ENCODE data around the gene COG3. TPM values are rescaled to one million over a fixed set of nuclear protein-coding genes. Genes with fewer than 3 reads are reported as not detected.

The COG3 gene
- total RNA-seq, 1 experiment from 2014 or later: 20.3 TPM

DNA sequence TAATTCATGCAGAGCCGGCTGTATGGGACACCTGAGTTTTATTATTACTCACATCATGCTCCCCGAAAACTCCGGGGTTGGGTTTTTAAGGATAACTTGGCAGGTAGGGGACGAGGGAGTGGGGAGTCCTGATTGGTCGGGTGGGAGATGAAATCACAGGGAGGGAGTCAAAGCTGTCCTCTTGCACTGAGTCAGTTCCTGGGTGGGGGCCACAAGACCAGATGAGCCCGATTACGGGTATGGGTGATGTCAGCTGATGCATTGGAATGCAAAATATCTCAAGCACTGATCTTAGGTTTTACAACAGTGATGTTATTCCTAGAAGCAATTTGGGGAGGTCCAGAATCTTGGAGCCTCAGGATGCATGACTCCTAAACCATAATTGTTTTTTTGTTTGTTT lies 18.6 kb upstream of the COG3 start:
- no TSS peak for BruUV-seq (replicated peaks)
- intact Hi-C loops (cut with micrococcal nuclease; ENCODE audit: unreplicated experiment): no loop called here
- H3K27ac ChIP-seq (ENCODE audit: low read depth, low read length, poor library complexity, severe bottlenecking): no peak overlapping the region
- ChIA-PET POLR2A (ENCODE audit: low non-redundant PET) (no interaction called here), CTCF (no interaction called here)
- TF ChIP-seq, protein P1, sequence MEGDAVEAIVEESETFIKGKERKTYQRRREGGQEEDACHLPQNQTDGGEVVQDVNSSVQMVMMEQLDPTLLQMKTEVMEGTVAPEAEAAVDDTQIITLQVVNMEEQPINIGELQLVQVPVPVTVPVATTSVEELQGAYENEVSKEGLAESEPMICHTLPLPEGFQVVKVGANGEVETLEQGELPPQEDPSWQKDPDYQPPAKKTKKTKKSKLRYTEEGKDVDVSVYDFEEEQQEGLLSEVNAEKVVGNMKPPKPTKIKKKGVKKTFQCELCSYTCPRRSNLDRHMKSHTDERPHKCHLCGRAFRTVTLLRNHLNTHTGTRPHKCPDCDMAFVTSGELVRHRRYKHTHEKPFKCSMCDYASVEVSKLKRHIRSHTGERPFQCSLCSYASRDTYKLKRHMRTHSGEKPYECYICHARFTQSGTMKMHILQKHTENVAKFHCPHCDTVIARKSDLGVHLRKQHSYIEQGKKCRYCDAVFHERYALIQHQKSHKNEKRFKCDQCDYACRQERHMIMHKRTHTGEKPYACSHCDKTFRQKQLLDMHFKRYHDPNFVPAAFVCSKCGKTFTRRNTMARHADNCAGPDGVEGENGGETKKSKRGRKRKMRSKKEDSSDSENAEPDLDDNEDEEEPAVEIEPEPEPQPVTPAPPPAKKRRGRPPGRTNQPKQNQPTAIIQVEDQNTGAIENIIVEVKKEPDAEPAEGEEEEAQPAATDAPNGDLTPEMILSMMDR (conservative IDR thresholded peaks at IDR 0.05; ENCODE audit: low read depth, low read length): no peak
- no peak for TF ChIP-seq EZH2 (IDR thresholded peaks at IDR 0.05; ENCODE audit: borderline replicate concordance, low read depth, low read length, poor library complexity, severe bottlenecking)
- H3K36me3 ChIP-seq (ENCODE audit: insufficient read depth, low read length, poor library complexity, severe bottlenecking): no peaks in the 10 kb centered on the region
- no peaks in the 10 kb centered on the region for H3K27me3 ChIP-seq (replicated peaks; ENCODE audit: insufficient read depth, low read depth, low read length, poor library complexity)
- H3K9me3 ChIP-seq (ENCODE audit: low read depth, low read length, poor library complexity, severe bottlenecking): no peaks in the 10 kb centered on the region
- no peak for DNase-seq (ENCODE audit: low spot score)
- H3K4me3 ChIP-seq (ENCODE audit: low read depth, low read length, poor library complexity, severe bottlenecking): no peak overlapping the region
- H3K4me1 ChIP-seq (ENCODE audit: insufficient read depth, low read length, poor library complexity, severe bottlenecking): no peaks in the 10 kb centered on the region

DNA sequence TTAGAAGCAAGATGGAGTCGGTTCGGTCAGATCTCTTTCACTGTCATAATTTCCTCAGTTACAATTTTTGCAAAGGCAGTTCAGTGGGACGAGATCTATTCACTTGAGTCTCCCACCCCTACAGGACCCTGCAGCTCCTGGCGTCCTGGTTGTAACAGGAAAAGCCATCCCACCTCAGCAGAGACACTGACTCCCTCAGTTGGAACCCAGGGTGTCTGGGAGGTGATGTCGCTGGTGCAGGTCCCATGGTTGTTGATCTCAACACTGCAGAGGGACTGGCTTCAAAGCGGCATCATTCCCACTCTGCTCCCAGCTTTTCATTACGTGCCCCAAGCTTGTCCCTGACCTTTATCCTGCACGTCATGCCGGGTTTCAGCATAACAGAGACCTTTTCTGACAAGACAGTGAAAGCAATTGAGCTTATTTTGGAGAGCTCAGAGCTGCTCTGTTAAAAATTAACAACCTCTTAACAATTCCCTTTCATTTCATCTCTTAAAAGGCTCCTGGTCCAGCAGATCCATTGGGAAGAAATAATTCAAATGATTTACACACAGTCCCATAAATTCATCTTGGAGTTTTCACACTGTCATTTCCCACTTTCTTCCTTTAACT lies 17.6 kb upstream of the COG3 start:
- TF ChIP-seq, protein P1 (conservative IDR thresholded peaks at IDR 0.05; ENCODE audit: low read depth, low read length): no peak
- no peak for TF ChIP-seq EZH2 (IDR thresholded peaks at IDR 0.05; ENCODE audit: borderline replicate concordance, low read depth, low read length, poor library complexity, severe bottlenecking)
- Histone ChIP-seq H3K4me3 (ENCODE audit: low read depth, low read length, poor library complexity, severe bottlenecking) (no peak overlapping the region), H3K36me3 (ENCODE audit: insufficient read depth, low read length, poor library complexity, severe bottlenecking) (no peaks in the 10 kb centered on the region), H3K9me3 (ENCODE audit: low read depth, low read length, poor library complexity, severe bottlenecking) (no peaks in the 10 kb centered on the region), H3K27ac (ENCODE audit: low read depth, low read length, poor library complexity, severe bottlenecking) (no peak overlapping the region), H3K4me1 (ENCODE audit: insufficient read depth, low read length, poor library complexity, severe bottlenecking) (no peaks in the 10 kb centered on the region), H3K27me3 (replicated peaks; ENCODE audit: insufficient read depth, low read depth, low read length, poor library complexity) (no peaks in the 10 kb centered on the region)
- no peak for DNase-seq (ENCODE audit: low spot score)
- POLR2A ChIA-PET (ENCODE audit: low non-redundant PET): no interaction called here
- intact Hi-C loops (cut with micrococcal nuclease; ENCODE audit: unreplicated experiment): no loop called here
- no TSS peak for BruUV-seq (replicated peaks)
- CTCF ChIA-PET: no interaction called here

DNA sequence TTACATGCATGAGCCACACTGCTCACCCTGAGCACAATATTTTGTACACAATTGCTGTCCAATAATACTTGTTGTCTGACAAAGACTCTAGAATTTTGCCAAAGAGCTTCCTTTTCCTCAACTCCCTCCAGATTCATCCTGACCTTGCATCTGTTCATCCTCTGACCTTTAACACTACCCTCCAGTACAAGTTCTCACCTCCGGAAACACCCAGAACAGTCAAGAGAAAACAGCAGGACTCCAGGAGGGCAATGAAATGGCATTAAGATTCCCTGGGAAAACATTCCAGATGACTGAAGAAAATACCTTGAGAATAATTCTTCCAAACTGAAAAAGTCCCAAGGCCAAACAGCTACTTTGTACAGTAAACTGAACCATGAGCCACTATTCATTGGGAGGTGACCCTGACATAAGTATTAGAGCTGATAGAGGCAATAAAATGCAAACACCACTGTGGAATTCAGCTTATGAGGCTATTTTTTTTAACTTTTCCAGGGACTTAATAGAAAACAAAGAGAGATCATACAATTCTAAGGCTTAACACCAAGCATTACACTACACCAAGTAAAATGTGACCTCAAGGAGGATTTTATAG lies 15.7 kb upstream of the COG3 start:
- no peaks in the 10 kb centered on the region for H3K27me3 ChIP-seq (replicated peaks; ENCODE audit: insufficient read depth, low read depth, low read length, poor library complexity)
- intact Hi-C loops (cut with micrococcal nuclease; ENCODE audit: unreplicated experiment): no loop called here
- H3K9me3 ChIP-seq (ENCODE audit: low read depth, low read length, poor library complexity, severe bottlenecking): no peaks in the 10 kb centered on the region
- no peak overlapping the region for H3K27ac ChIP-seq (ENCODE audit: low read depth, low read length, poor library complexity, severe bottlenecking)
- POLR2A ChIA-PET (ENCODE audit: low non-redundant PET): no interaction called here
- CTCF ChIA-PET: no interaction called here
- TF ChIP-seq EZH2 (IDR thresholded peaks at IDR 0.05; ENCODE audit: borderline replicate concordance, low read depth, low read length, poor library complexity, severe bottlenecking): no peak
- TF ChIP-seq, protein P1 (conservative IDR thresholded peaks at IDR 0.05; ENCODE audit: low read depth, low read length): no peak
- H3K4me3 ChIP-seq (ENCODE audit: low read depth, low read length, poor library complexity, severe bottlenecking): no peak overlapping the region
- H3K4me1 ChIP-seq (ENCODE audit: insufficient read depth, low read length, poor library complexity, severe bottlenecking): no peaks in the 10 kb centered on the region
- BruUV-seq (replicated peaks): no TSS peak
- DNase-seq (ENCODE audit: low spot score): no peak
- H3K36me3 ChIP-seq (ENCODE audit: insufficient read depth, low read length, poor library complexity, severe bottlenecking): no peaks in the 10 kb centered on the region
